HL-60 (cell line): ENCODE measurements around the gene SNRNP40.
"Not testable (repeated sequence)": the region's sequence is repeated elsewhere in the genome, so short reads cannot be mapped to it uniquely, and the experiment has no call there.

Source experiments
- DNase-seq, 2 experiments: peaks; one replicate each; pipeline ENCODE4 v3.0.0-alpha.2; 2010 to 2020; ENCODE audit warnings: low read depth in 1 of 2, low spot score in 1 of 2
- H3K27ac ChIP-seq: fragments of 250-450 bp; sonication (Bioruptor Pico); replicated peaks from 2 replicates; pipeline ENCODE4 v1.5.1; 2020; ENCODE audit warnings: mild to moderate bottlenecking, moderate library complexity
- H3K27me3 ChIP-seq: fragments of 250-450 bp; sonication (Bioruptor Pico); 2 replicates; pipeline ENCODE4 v1.5.1; 2021; ENCODE audit warnings: mild to moderate bottlenecking, moderate library complexity; ENCODE audit not compliant: insufficient read depth, poor library complexity, severe bottlenecking
- H3K4me3 ChIP-seq: replicated peaks from 2 replicates; pipeline ENCODE4 v1.5.1; 2011; ENCODE audit warnings: mild to moderate bottlenecking, control low read depth, low read length; ENCODE audit not compliant: insufficient read depth
- CTCF ChIP-seq: IDR thresholded peaks from one replicate; pipeline ENCODE4 v1.5.1; 2011; ENCODE audit warnings: low read length, control low read depth, inconsistent platforms; ENCODE audit not compliant: insufficient read depth
- GABPA ChIP-seq: IDR thresholded peaks from 2 replicates; pipeline ENCODE4 v1.6.1; 2012; ENCODE audit warnings: low read depth
- POLR2AphosphoS5 ChIP-seq: IDR thresholded peaks from 2 replicates; pipeline ENCODE4 v1.6.1; 2012; ENCODE audit warnings: low read depth
- REST ChIP-seq: IDR thresholded peaks from 2 replicates; pipeline ENCODE4 v1.6.1; 2012; ENCODE audit warnings: low read depth; ENCODE audit not compliant: insufficient replicate concordance
- SPI1 ChIP-seq: IDR thresholded peaks from 2 replicates; pipeline ENCODE4 v1.6.1; 2012; ENCODE audit warnings: low read depth, mild to moderate bottlenecking, borderline replicate concordance

Gene SNRNP40

GRCh38 chr1:31289021-31289420, 7.6 kb downstream of the SNRNP40 start:
- H3K4me3 ChIP-seq: no peak overlapping the region
- no peak for DNase-seq
- no peak overlapping the region for H3K27ac ChIP-seq
- H3K27me3 ChIP-seq: no peaks in the 10 kb centered on the region
- TF ChIP-seq POLR2AphosphoS5: no peak
- TF ChIP-seq CTCF: no peak
- no peak for TF ChIP-seq GABPA
- no peak for TF ChIP-seq SPI1
- no peak for TF ChIP-seq REST

- H3K4me3 ChIP-seq, H3K27me3 ChIP-seq, DNase-seq, H3K27ac ChIP-seq: not testable (repeated sequence)
These were observed 8.8 kb downstream of the SNRNP40 start for GRCh38 chr1:31287791-31288190.

DNA sequence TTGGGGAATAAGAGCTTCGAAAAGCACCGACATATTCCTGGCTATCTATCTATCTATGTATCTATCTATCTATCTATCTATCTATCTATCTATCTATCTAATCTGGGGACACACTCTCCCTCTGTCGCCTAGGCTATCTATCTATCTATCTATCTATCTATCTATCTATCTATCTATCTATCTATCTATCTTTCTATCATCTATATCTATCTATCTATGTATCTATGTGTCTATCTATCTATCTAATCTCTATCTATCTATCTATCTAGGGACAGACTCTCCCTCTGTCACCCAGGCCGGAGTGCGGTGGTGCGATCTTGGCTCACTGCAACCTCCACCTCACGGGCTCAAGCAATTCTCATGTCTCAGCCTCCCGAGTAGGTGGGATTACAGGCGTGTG, 14.2 kb downstream of the SNRNP40 start:
- not testable (repeated sequence) for H3K27ac ChIP-seq, H3K27me3 ChIP-seq, H3K4me3 ChIP-seq, DNase-seq

DNA sequence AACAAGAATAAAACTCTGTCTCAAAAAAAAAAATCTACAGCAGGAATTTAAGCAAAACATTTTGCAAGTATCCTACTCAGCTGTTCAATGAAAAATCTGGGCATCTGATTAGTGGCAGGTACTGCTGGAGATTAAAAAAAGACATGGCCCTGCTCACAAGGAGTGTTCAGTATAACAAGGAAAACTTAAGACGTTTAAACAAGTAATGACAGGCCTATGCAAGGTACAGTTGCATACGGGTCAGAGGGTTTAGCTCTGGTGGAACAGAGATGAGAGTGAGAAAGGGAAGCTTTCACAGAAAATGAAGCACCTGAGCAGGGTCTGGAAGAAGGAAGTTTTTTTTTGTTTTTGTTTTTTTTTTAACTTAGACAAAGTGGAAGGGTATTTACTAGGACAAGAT, 23.0 kb downstream of the SNRNP40 start:
- TF ChIP-seq REST: no peak
- TF ChIP-seq GABPA: no peak
- no peak for TF ChIP-seq SPI1
- TF ChIP-seq POLR2AphosphoS5: no peak
- no peak for TF ChIP-seq CTCF
- DNase-seq: no peak
- Histone ChIP-seq H3K4me3 (no peak overlapping the region), H3K27ac (no peak overlapping the region), H3K27me3 (no peaks in the 10 kb centered on the region)

- H3K27me3 ChIP-seq: no peaks in the 10 kb centered on the region
- DNase-seq: no peak
- TF ChIP-seq GABPA (no peak), SPI1 (no peak)
- H3K4me3 ChIP-seq: no peak overlapping the region
- H3K27ac ChIP-seq: 0 out of 2 replicates have a peak overlapping the region, but pooled peaks have one; percentile 11
These were observed 24.2 kb downstream of the SNRNP40 start for GRCh38 chr1:31272369-31272768.
